BLaER1 treated with 17β-estradiol and CSF1 and Interleukin-3, amounts not matched to agents 10 nM and 100 nM (cell line): ENCODE results near the gene PTPRN2.

Experiments used
- H3K27ac ChIP-seq, 11 experiments: shearing (Covaris generic); formaldehyde crosslinking; 2 replicates each; pipeline ENCODE4 v1.8.1; 2022
- H3K27me3 ChIP-seq, 11 experiments: shearing (Covaris generic); formaldehyde crosslinking; 2 replicates each; pipeline ENCODE4 v1.8.1; 2022
- H3K36me3 ChIP-seq, 11 experiments: shearing (Covaris generic); formaldehyde crosslinking; 2 replicates each; pipeline ENCODE4 v1.8.1; 2022
- H3K4me1 ChIP-seq, 10 experiments: shearing (Covaris generic); formaldehyde crosslinking; 2 replicates each; pipeline ENCODE4 v1.8.1; 2022
- H3K4me2 ChIP-seq, 11 experiments: shearing (Covaris generic); formaldehyde crosslinking; 2 replicates each; pipeline ENCODE4 v1.8.1; 2022
- H3K4me3 ChIP-seq, 10 experiments: shearing (Covaris generic); formaldehyde crosslinking; 2 replicates each; pipeline ENCODE4 v1.8.1; 2022
- H3K9ac ChIP-seq, 11 experiments: shearing (Covaris generic); formaldehyde crosslinking; 2 replicates each; pipeline ENCODE4 v1.8.1; 2022
- H3K9me3 ChIP-seq, 11 experiments: shearing (Covaris generic); formaldehyde crosslinking; replicated peaks in 1 of 11; 2 replicates each; pipeline ENCODE4 v1.8.1; 2022
- H4K20me1 ChIP-seq, 11 experiments: shearing (Covaris generic); formaldehyde crosslinking; 2 replicates each; pipeline ENCODE4 v1.8.1; 2022
- Cebpa-rat ChIP-seq, 11 experiments: shearing (Covaris generic); IDR thresholded peaks; 2 replicates each; pipeline ENCODE4 v1.8.1; 2022

PTPRN2 gene

DNA sequence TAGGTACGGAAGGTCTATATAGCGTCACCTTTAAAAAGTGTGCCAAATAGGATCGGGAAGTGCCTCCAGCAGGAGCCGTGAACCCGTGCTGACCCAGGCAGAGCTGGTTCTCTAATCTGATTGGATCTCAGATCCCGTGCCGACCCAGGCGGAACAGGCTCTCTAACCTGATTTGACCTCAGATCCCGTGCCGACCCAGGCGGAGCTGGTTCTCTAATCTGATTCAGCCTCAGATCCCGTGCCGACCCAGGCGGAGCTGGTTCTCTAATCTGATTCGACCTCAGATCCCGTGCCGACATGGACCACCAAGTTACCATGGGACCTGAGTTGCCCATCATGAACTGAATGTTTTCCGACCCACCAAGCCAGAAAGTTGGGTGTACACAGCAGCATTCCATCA lies 463.9 kb downstream of the PTPRN2 start:
- no peak overlapping the region for H3K4me3 ChIP-seq
- no peaks in the 10 kb centered on the region for H4K20me1 ChIP-seq
- no peak overlapping the region for H3K9ac ChIP-seq
- no peak overlapping the region for H3K27ac ChIP-seq
- no peak for TF ChIP-seq Cebpa-rat (IDR thresholded peaks at IDR 0.05)
- H3K27me3 ChIP-seq, result no peaks in the 10 kb centered on the region
- H3K36me3 ChIP-seq, result no peaks in the 10 kb centered on the region
- no peak overlapping the region for H3K4me2 ChIP-seq
- peaks cover 44 to 71% (median 53%) of the 10 kb centered on the region in 11 experiments for H3K9me3 ChIP-seq
- no peaks in the 10 kb centered on the region for H3K4me1 ChIP-seq

DNA sequence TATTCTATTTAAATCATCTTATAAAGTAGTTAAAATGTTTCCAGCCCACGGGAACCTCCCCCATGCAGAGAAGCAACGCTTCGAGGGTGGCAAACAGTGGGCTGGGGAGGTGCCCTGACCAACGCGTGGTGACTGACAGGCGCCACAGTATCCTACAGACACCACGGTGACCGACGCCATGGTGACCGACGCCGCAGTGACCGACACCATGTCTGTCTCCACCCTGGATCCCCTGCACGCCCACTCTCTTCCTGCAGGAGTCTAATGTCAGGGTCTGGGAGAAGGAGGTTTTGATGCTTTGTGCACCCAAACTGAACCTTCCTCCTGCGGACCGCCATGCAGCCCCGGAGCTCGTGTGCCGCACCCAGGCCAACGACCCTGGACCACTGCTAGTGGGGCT lies 464.4 kb downstream of the PTPRN2 start:
- Histone ChIP-seq H3K36me3 (no peaks in the 10 kb centered on the region), H3K27me3 (no peaks in the 10 kb centered on the region), H3K27ac (no peak overlapping the region), H3K9me3 (peaks cover 47 to 72% (median 57%) of the 10 kb centered on the region in 11 experiments), H3K9ac (no peak overlapping the region), H3K4me1 (no peaks in the 10 kb centered on the region), H3K4me3 (no peak overlapping the region), H3K4me2 (no peak overlapping the region), H4K20me1 (no peaks in the 10 kb centered on the region)
- no peak for TF ChIP-seq Cebpa-rat (IDR thresholded peaks at IDR 0.05)

DNA sequence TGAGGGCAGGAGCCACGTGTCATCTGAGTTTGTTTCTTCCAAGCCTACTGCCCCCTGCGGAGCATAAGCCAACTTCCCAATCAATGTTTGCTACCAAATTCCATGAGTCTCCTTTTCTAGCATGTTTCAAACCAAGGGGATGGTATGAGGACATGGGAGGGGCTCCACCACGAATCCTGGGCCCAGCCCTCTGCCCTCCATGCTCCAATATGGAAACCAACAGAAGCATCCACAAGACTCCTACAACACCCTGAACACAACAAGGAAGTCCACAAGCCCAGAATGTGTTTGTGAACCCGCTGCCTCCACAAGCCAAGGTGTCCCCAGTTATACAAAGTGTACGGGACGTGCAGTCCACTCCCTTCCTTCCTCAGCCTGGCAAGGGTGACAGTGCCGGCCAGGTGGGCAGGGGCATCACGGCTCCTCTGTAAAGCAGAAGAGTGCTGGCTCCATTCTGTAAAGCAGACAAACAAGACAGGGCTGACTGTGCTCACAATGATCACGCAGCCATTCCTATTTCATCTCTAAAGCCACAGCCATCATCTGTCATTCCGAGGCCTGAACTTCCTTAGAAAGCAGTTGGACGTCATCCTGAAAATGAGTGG lies 466.1 kb downstream of the PTPRN2 start:
- Histone ChIP-seq H3K9me3 (peaks cover 52 to 71% (median 64%) of the 10 kb centered on the region in 11 experiments), H4K20me1 (no peaks in the 10 kb centered on the region), H3K9ac (no peak overlapping the region), H3K27ac (no peak overlapping the region), H3K27me3 (no peaks in the 10 kb centered on the region), H3K36me3 (no peaks in the 10 kb centered on the region), H3K4me1 (no peaks in the 10 kb centered on the region), H3K4me3 (no peak overlapping the region), H3K4me2 (no peak overlapping the region)
- TF ChIP-seq Cebpa-rat (IDR thresholded peaks at IDR 0.05), result no peak

DNA sequence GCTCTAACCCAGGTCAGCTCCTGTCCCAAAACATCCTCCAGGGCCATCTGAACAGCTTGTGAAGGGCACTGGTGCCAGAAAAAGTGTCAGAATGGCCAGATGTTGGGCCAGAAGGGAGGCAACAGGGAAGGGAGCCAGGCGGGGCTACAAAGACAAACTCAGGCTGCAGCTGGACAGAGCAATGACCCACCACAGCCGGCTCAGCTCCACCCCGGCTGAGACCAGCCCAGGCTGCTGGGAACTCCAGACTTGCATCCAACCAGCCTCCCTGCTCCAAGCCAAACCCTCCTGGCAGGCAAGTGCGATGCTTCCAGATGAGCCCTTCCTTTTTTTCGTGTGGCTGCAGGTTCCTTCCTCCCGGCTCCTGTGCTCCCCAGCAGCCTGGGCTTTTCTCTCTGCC lies 466.9 kb downstream of the PTPRN2 start:
- Histone ChIP-seq H3K9me3 (peaks cover 53 to 74% (median 67%) of the 10 kb centered on the region in 11 experiments), H3K36me3 (no peaks in the 10 kb centered on the region), H4K20me1 (no peaks in the 10 kb centered on the region), H3K9ac (no peak overlapping the region), H3K4me2 (no peak overlapping the region), H3K27ac (no peak overlapping the region), H3K27me3 (no peaks in the 10 kb centered on the region), H3K4me3 (no peak overlapping the region), H3K4me1 (no peaks in the 10 kb centered on the region)
- no peak for TF ChIP-seq Cebpa-rat (IDR thresholded peaks at IDR 0.05)

DNA sequence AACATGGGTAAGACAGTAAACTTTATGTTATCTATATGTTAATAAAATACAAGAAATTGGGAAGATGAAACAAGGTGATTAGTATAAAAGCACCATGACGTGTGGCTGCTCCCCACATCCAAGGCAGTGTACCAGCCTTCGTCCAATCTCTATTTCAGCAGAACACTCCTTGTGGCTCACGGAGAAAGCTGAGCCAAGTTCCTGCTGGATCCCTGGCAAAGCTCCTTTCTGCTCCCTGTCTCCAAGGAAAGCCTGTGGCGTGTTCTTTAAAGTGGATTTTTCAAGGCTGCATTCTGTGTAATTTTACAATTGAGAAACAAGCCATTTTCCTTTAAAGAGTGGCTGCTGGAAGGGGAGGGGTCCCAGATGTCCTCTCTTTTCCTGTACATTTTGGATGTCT lies 467.3 kb downstream of the PTPRN2 start:
- Histone ChIP-seq H4K20me1 (no peaks in the 10 kb centered on the region), H3K4me2 (no peak overlapping the region), H3K4me1 (no peaks in the 10 kb centered on the region), H3K9me3 (peaks cover 49 to 74% (median 66%) of the 10 kb centered on the region in 11 experiments), H3K9ac (no peak overlapping the region), H3K27ac (no peak overlapping the region), H3K27me3 (no peaks in the 10 kb centered on the region), H3K36me3 (no peaks in the 10 kb centered on the region), H3K4me3 (no peak overlapping the region)
- TF ChIP-seq Cebpa-rat (IDR thresholded peaks at IDR 0.05), result no peak

DNA sequence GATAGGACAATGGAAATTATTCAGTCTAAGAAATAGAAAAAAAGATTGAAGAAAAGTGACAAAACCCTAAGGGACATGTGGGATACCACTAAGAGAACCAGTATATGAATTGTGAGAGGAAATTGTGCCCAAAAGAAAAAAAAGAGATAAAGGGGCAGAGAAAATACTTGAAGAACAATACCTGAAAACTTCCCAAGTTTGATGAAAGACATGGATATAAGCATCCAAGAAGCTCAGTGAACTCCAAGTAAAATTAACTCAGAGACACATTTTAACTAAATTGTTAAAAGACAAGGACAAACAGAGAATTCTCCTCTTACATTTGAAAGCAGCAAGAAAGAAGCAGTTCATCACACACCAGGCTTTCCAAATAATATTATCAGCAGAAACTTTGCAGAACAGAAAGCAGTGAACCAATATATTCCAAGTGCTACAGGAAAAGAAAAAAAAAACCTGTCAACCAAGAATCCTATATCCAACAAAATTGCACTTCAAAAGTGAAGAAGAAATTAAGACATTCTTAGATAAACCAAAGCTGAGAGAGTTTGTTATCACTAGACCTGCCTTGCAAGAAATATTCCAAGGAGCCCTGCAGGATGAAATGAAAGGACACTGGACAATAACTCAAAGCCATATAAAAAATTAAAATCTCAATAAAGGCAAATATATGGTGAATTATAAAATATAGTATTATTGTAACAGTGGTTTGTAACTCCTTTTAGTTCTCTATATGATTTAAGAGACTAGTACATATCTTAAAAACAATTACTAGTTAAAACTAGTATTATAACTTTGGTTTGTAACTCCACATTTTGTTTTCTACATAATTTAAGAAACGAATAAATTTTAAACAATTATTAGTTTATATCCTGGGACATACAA lies 470.0 kb downstream of the PTPRN2 start:
- no peak for TF ChIP-seq Cebpa-rat (IDR thresholded peaks at IDR 0.05)
- H3K9ac ChIP-seq, result no peak overlapping the region
- H3K27me3 ChIP-seq, result no peaks in the 10 kb centered on the region
- H3K4me2 ChIP-seq, result no peak overlapping the region
- no peaks in the 10 kb centered on the region for H4K20me1 ChIP-seq
- H3K9me3 ChIP-seq, result peaks cover 27 to 52% (median 44%) of the 10 kb centered on the region in 11 experiments
- H3K36me3 ChIP-seq, result no peaks in the 10 kb centered on the region
- no peak overlapping the region for H3K27ac ChIP-seq
- H3K4me1 ChIP-seq, result no peaks in the 10 kb centered on the region
- H3K4me3 ChIP-seq, result no peak overlapping the region

DNA sequence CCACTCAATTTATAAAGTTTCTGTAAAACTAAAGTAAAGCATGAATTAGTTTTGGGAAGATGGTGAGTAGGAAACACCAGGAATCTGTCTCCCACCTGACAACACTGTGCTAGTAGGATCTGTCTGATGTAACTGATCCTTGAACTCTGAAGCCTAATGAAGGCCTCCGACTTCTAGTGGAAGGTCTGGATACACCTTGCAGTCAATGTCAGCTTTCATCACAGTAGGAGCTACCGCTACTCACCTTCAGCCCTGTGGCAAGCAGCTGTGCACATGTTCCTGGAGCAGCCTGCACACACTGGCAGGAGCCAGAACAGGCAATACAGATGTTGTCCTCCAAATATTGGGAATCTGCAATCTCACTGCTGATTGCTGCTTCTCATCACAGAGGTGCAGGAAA lies 471.4 kb downstream of the PTPRN2 start:
- Histone ChIP-seq H3K4me1 (peaks cover 0 to 1% (median 0%) of the 10 kb centered on the region in 10 experiments; a peak in 2 of 20 replicates), H3K27me3 (no peaks in the 10 kb centered on the region), H3K4me3 (no peak overlapping the region), H4K20me1 (no peaks in the 10 kb centered on the region), H3K9me3 (peaks cover 27 to 51% (median 41%) of the 10 kb centered on the region in 11 experiments), H3K4me2 (no peak overlapping the region), H3K36me3 (no peaks in the 10 kb centered on the region), H3K9ac (no peak overlapping the region), H3K27ac (no peak overlapping the region)
- no peak for TF ChIP-seq Cebpa-rat (IDR thresholded peaks at IDR 0.05)

DNA sequence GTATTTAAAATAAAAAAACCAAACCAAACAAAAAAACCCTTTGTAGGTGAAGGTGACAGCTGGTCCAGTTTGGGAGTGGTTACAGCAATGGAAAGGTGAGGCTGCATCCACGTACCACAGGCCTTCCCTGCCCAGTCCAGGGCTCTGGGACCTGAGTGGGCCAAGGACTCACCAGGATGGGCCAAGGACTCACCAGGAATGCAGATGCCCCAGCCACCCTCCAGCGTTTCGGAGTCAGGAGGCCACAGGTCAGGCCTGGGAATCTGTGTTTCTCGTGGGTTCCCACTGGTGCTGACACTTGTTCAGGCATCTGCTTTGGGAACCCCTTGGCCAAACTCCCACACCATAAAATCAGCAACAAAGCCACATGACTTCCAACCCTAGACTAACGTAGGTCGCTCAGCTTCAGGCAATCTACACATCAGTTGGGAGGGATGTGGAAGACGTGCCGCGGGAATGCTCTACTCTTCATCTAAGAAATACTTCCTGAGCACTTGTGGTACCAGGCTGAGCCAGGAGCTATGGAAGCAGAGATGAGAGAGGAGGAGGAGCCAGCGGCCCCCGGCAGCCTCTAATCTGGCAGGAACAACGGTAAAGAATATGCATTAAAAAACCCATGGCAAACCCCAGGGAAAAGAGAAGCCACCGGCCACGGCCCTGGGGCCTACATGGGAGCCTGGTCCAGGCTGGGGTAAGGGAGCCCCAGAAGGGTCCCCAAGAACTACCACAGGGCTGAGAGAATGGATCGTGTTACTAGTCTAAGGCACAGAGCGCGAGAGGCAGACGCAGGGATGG lies 473.4 kb downstream of the PTPRN2 start:
- no peaks in the 10 kb centered on the region for H3K27me3 ChIP-seq
- H3K4me2 ChIP-seq, result no peak overlapping the region
- H3K36me3 ChIP-seq, result no peaks in the 10 kb centered on the region
- H4K20me1 ChIP-seq, result no peaks in the 10 kb centered on the region
- H3K4me1 ChIP-seq, result peaks cover 0 to 11% (median 4%) of the 10 kb centered on the region in 10 experiments; a peak in 2 of 20 replicates
- peaks cover 21 to 45% (median 35%) of the 10 kb centered on the region in 11 experiments for H3K9me3 ChIP-seq
- H3K9ac ChIP-seq, result no peak overlapping the region
- no peak overlapping the region for H3K27ac ChIP-seq
- H3K4me3 ChIP-seq, result no peak overlapping the region
- TF ChIP-seq Cebpa-rat (IDR thresholded peaks at IDR 0.05), result no peak

DNA sequence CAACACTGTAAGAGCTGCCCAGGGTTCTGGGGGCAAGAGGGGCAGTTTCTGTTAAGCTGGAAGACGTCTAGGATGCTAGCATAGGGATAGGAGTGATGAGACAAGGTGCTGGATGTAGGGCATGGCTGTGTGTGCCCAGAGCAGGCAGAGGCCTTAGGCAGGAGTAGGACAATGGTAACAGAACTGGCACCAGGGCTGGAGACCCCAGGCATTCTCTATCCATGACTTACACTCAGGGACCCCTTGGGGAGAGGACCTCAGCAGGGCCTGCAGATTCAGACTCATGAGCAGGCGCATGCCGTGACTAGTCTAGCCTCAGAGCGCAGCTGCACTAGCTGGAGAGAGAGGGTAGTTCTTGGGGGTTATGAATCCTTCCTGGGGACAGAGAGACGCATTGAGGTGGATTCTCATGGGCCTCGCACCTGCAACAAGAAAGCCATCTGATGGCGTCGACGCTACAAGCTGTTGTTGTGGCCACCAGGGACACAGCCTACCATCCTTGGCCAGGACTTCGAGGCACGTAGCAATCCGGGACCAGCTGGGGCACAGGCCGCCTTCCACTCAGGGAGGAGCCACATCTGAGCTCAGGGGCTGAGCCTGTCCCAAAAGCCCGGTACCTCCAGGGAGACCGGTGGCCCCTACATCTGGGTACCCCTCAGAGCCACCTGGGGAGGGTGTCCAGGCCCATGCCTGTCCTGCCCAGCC lies 474.1 kb downstream of the PTPRN2 start:
- Histone ChIP-seq H3K4me3 (no peak overlapping the region), H3K36me3 (no peaks in the 10 kb centered on the region), H3K9ac (no peak overlapping the region), H3K9me3 (peaks cover 21 to 37% (median 30%) of the 10 kb centered on the region in 11 experiments), H3K4me1 (peaks cover 0 to 11% (median 4%) of the 10 kb centered on the region in 10 experiments; a peak in 2 of 20 replicates), H3K27ac (no peak overlapping the region), H4K20me1 (no peaks in the 10 kb centered on the region), H3K27me3 (no peaks in the 10 kb centered on the region), H3K4me2 (no peak overlapping the region)
- TF ChIP-seq Cebpa-rat (IDR thresholded peaks at IDR 0.05), result no peak
